Endothelial cell of umbilical vein (primary cell): Measurements from ENCODE around the gene DDHD1. TPM values are rescaled to one million over a fixed set of nuclear protein-coding genes. Genes with fewer than 3 reads are reported as not detected.

ENCODE experiments used
- BruUV-seq: library from RNA; stranded (reverse); fragments of 400-500 nt; replicated peaks from 2 replicates; lab custom pipeline; 2021; lab: Mats Ljungman, UMichigan
- CTCF ChIA-PET: fragments of 300-600, 350-600 bp; sonication (Branson Sonifier 250); formaldehyde crosslinking; loops from one replicate; lab custom pipeline; 2021; ENCODE audit warnings: antibody characterized with exemption, inconsistent platforms; lab: Charles Lee
- POLR2A ChIA-PET: fragments of 300-600, 350-600 bp; sonication (Branson Sonifier 250); formaldehyde crosslinking; loops from one replicate; lab custom pipeline; 2021; ENCODE audit warnings: antibody characterized with exemption, inconsistent platforms; lab: Charles Lee
- DNase-seq: peaks from one replicate; pipeline ENCODE4 v3.0.0-alpha.2; 2011; ENCODE audit warnings: low read depth, low spot score
- FAIRE-seq: peaks from 2 replicates; lab custom pipeline; 2011; peaks lifted over from hg19 to GRCh38; lab: Jason Lieb, UNC
- H2AFZ ChIP-seq: 2 replicates; pipeline ENCODE4 v1.6.0; 2012; ENCODE audit warnings: low read depth, low read length, control low read depth, inconsistent platforms
- H3K27ac ChIP-seq: 2 replicates; pipeline ENCODE4 v1.5.1; 2011; ENCODE audit warnings: low read depth, mild to moderate bottlenecking, control low read depth, low read length, moderate library complexity; ENCODE audit not compliant: insufficient read depth
- H3K27me3 ChIP-seq, 2 experiments: 2 replicates each; pipeline versions ENCODE4 v1.6.0 to v1.6.1; 2011; ENCODE audit warnings: low read length in 2 of 2, mixed read lengths in 1 of 2; ENCODE audit not compliant: control insufficient read depth in 2 of 2, insufficient read depth in 2 of 2
- H3K36me3 ChIP-seq, 2 experiments: 2 replicates in 1 of 2; 3 replicates in 1 of 2; pipeline ENCODE4 v1.5.1; 2011; ENCODE audit warnings: low read length in 2 of 2, mild to moderate bottlenecking in 1 of 2, moderate library complexity in 1 of 2; ENCODE audit not compliant: control insufficient read depth in 2 of 2, insufficient read depth in 2 of 2; ENCODE audit errors: extremely low read depth in 1 of 2
- H3K4me1 ChIP-seq: 3 replicates; pipeline ENCODE4 v1.5.1; 2011; ENCODE audit warnings: mild to moderate bottlenecking, low read length; ENCODE audit not compliant: control insufficient read depth, insufficient read depth; ENCODE audit errors: extremely low read depth
- H3K4me2 ChIP-seq: 2 replicates; pipeline ENCODE4 v1.6.1; 2011; ENCODE audit warnings: low read length, control low read depth, mixed read lengths; ENCODE audit not compliant: insufficient read depth
- H3K4me3 ChIP-seq, 3 experiments: fragments of 200-600 bp in 1 of 3; sonication (generic), shearing (Covaris generic) in 1 of 3; replicated peaks in 1 of 3; 2 replicates each; pipeline ENCODE4 v1.5.1; 2011 to 2016; ENCODE audit warnings: control low read depth in 3 of 3, low read length in 3 of 3, mild to moderate bottlenecking in 2 of 3, inconsistent platforms in 1 of 3, low read depth in 1 of 3, moderate library complexity in 1 of 3; ENCODE audit not compliant: insufficient read depth in 1 of 3
- H3K79me2 ChIP-seq: 2 replicates; pipeline ENCODE4 v1.6.0; 2012; ENCODE audit warnings: low read length, inconsistent platforms; ENCODE audit not compliant: control insufficient read depth, insufficient read depth
- H3K9ac ChIP-seq: replicated peaks from 2 replicates; pipeline ENCODE3; 2011; ENCODE audit warnings: low read length, control low read depth; ENCODE audit not compliant: insufficient read depth; ENCODE audit errors: extremely low read depth
- H3K9me1 ChIP-seq: replicated peaks from 3 replicates; pipeline ENCODE4 v1.6.0; 2011; ENCODE audit warnings: mild to moderate bottlenecking, low read length; ENCODE audit not compliant: control insufficient read depth, insufficient read depth; ENCODE audit errors: extremely low read depth
- H3K9me3 ChIP-seq: replicated peaks from 2 replicates; pipeline ENCODE4 v1.5.1; 2012; ENCODE audit warnings: low read length, inconsistent platforms; ENCODE audit not compliant: control insufficient read depth, insufficient read depth
- H4K20me1 ChIP-seq: replicated peaks from 2 replicates; pipeline ENCODE3; 2011; ENCODE audit warnings: mild to moderate bottlenecking, low read length; ENCODE audit not compliant: control insufficient read depth, insufficient read depth; ENCODE audit errors: extremely low read depth
- EZH2 ChIP-seq: IDR thresholded peaks from 2 replicates; pipeline ENCODE4 v1.6.1; 2012; ENCODE audit warnings: borderline replicate concordance, low read depth, mild to moderate bottlenecking, moderate library complexity, low read length, inconsistent platforms; ENCODE audit not compliant: severe bottlenecking
- FOS ChIP-seq: IDR thresholded peaks from 2 replicates; pipeline ENCODE4 v1.6.1; 2011; ENCODE audit warnings: mild to moderate bottlenecking, low read length, moderate library complexity, borderline replicate concordance; ENCODE audit not compliant: insufficient read depth
- GATA2 ChIP-seq: IDR thresholded peaks from 2 replicates; pipeline ENCODE4 v1.7.0; 2011; ENCODE audit warnings: low read depth, mild to moderate bottlenecking, moderate library complexity, mixed read lengths, low read length; ENCODE audit not compliant: insufficient read length, insufficient read depth
- JUN ChIP-seq: IDR thresholded peaks from 2 replicates; pipeline ENCODE4 v1.6.1; 2011; ENCODE audit warnings: borderline replicate concordance, low read depth; ENCODE audit not compliant: insufficient read length, insufficient read depth
- MYC ChIP-seq: IDR thresholded peaks from one replicate; pipeline ENCODE4 v1.6.1; 2011; ENCODE audit warnings: mild to moderate bottlenecking, low read depth, low read length
- POLR2A ChIP-seq: IDR thresholded peaks from 2 replicates; pipeline ENCODE4 v1.6.1; 2012; ENCODE audit warnings: low read depth, mild to moderate bottlenecking, control low read depth, low read length
- POLR2AphosphoS5 ChIP-seq: IDR thresholded peaks from 2 replicates; pipeline ENCODE4 v1.6.1; 2012; ENCODE audit warnings: low read depth, mild to moderate bottlenecking, control low read depth, low read length, moderate library complexity; ENCODE audit not compliant: insufficient read depth
- dilution Hi-C: fragments of 300-500 bp; cut with MboI; formaldehyde crosslinking; loops from one replicate; pipeline ENCODE4 v1.15.0; 2019; ENCODE audit warnings: low sequenced_read_pairs; ENCODE audit not compliant: extremely low pct_ligation_motif_present
- intact Hi-C: fragments of 100-400 bp; cut with micrococcal nuclease; formaldehyde crosslinking; loops from one replicate; pipeline ENCODE4 v1.10.0; 2022
- polyA plus RNA-seq, 4 experiments: library from polyadenylated mRNA; depleted of rRNA in 3 of 4; stranded (reverse) in 3 of 4; unstranded in 1 of 4; fragments of >200 nt; gene quantifications; 2 replicates each; pipeline versions ENCODE4 v1.2.1 to v1.2.3, GENCODE V29; 2011 to 2012; ENCODE audit warnings: missing spikeins in 1 of 4
- total RNA-seq: library from RNA; stranded (reverse); gene quantifications from 2 replicates; pipeline ENCODE4 v1.2.3, GENCODE V29; 2021
- TF ChIP-seq, protein P1 (sequence below), 2 donors: IDR thresholded peaks; 1 replicate in 1 of 2; 2 replicates in 1 of 2; pipeline ENCODE4 v1.5.1; 2011; ENCODE audit warnings: low read length in 2 of 2, mild to moderate bottlenecking in 2 of 2, moderate library complexity in 2 of 2, control low read depth in 1 of 2, inconsistent platforms in 1 of 2, low read depth in 1 of 2; ENCODE audit not compliant: insufficient read depth in 1 of 2; ENCODE audit errors: extremely low read depth in 1 of 2
- TF ChIP-seq, protein P2 (sequence below): IDR thresholded peaks from 2 replicates; pipeline ENCODE4 v1.6.1; 2011; ENCODE audit not compliant: insufficient read depth, insufficient read length

The DDHD1 gene
- total and polyA plus RNA-seq, 2 donors (not counting 3 experiments of a cell fraction or from before 2014, with no cell fraction given) = 2.7 to 12.4 TPM

- Histone ChIP-seq H3K36me3 (no peaks in the 10 kb centered on the region), H3K9ac (no peak overlapping the region), H3K27ac (no peak overlapping the region), H2AFZ (no peak overlapping the region), H4K20me1 (no peaks in the 10 kb centered on the region), H3K79me2 (no peaks in the 10 kb centered on the region), H3K9me3 (no peaks in the 10 kb centered on the region), H3K27me3 (no peaks in the 10 kb centered on the region), H3K9me1 (no peaks in the 10 kb centered on the region), H3K4me2 (no peak overlapping the region), H3K4me1 (no peaks in the 10 kb centered on the region), H3K4me3 (no peak overlapping the region)
- TF ChIP-seq GATA2 (no peak), JUN (no peak), POLR2AphosphoS5 (no peak), POLR2A (no peak), MYC (no peak), EZH2 (no peak), FOS (no peak)
- TF ChIP-seq, protein P1, sequence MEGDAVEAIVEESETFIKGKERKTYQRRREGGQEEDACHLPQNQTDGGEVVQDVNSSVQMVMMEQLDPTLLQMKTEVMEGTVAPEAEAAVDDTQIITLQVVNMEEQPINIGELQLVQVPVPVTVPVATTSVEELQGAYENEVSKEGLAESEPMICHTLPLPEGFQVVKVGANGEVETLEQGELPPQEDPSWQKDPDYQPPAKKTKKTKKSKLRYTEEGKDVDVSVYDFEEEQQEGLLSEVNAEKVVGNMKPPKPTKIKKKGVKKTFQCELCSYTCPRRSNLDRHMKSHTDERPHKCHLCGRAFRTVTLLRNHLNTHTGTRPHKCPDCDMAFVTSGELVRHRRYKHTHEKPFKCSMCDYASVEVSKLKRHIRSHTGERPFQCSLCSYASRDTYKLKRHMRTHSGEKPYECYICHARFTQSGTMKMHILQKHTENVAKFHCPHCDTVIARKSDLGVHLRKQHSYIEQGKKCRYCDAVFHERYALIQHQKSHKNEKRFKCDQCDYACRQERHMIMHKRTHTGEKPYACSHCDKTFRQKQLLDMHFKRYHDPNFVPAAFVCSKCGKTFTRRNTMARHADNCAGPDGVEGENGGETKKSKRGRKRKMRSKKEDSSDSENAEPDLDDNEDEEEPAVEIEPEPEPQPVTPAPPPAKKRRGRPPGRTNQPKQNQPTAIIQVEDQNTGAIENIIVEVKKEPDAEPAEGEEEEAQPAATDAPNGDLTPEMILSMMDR (IDR thresholded peaks at IDR 0.05; ENCODE audit: extremely low read depth in 1 of 2, insufficient read depth in 1 of 2, low read depth in 1 of 2, low read length in 2 of 2) = no peak
- TF ChIP-seq, protein P2, sequence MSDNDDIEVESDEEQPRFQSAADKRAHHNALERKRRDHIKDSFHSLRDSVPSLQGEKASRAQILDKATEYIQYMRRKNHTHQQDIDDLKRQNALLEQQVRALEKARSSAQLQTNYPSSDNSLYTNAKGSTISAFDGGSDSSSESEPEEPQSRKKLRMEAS = no peak
- intact Hi-C loops (no loop called here), dilution Hi-C loops (no loop called here)
- POLR2A ChIA-PET = no interaction called here
- DNase-seq (no peak), FAIRE-seq (no peak)
- CTCF ChIA-PET = no interaction called here
- BruUV-seq = no TSS peak
Observed at GRCh38 chr14:53027562-53027961, 125.6 kb downstream of the DDHD1 start.
